Activated CD8-positive, alpha-beta memory T cell treated with anti-CD3 and anti-CD28 coated beads, Interleukin-2, amount 50 U/mL, for 1 hour (primary cell): ENCODE measurements around the gene FAM180A.
"Not testable (repeated sequence)": the region's sequence is repeated elsewhere in the genome, so short reads cannot be mapped to it uniquely, and the experiment has no call there.

Experiments used
- DNase-seq: peaks from one replicate; pipeline ENCODE4 v3.0.0-alpha.2; 2020; ENCODE audit errors: extremely low read depth

Gene FAM180A

DNA sequence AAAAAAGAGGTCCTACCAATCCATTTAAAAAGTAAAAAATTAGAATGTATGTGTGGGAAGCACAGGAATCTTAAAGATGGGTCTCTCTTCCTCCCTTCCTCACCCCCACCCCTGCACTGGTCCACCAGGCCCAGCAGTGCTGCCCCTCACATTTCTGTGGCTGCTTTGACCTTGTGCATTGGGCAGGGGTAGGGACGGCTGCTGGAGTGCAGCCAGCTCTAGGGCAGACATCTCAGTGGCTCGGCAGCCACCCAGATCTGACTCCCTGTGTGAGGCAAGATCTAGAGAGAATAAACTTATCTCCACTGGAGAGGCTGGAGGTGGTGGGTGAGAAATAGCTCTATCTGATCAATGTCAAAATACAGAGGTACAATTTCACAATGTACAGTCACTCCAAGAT, 6.7 kb downstream of the FAM180A start:
- no peak for DNase-seq

DNA sequence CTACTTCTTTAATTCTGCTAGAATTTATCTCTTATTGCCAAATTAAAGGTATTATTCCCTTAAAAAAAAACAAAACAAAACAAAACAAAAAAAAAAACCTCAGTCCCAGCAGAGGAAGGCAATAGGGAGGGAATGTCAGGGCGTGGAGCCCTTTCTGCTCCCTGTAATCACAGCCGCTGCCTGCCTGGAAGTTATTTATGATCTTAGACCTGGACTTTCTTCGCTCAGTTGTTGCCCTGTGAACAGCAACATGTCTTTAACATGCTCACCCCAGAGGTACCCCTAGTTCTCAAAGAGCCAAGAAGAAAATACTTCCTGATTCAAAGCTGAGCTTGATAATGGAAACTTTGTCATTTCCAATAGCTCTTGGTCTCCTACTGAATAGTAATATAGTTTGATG, 7.7 kb downstream of the FAM180A start:
- no peak for DNase-seq

DNA sequence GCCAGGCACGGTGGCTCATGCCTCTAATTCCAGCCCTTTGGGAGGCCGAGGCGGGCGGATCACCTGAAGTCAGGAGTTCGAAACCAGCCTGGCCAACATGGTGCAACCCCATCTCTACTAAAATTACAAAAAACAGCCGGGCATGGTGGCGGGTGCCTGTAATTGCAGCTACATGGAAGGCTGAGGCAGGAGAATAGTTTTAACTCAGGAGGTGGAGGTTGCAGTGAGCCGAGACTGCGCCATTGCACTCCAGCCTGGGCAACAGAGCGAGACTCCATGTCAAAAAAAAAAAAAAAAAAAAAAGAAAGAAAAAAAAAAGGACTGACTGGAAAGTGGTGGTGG, 11.3 kb downstream of the FAM180A start:
- not testable (repeated sequence) for DNase-seq

DNA sequence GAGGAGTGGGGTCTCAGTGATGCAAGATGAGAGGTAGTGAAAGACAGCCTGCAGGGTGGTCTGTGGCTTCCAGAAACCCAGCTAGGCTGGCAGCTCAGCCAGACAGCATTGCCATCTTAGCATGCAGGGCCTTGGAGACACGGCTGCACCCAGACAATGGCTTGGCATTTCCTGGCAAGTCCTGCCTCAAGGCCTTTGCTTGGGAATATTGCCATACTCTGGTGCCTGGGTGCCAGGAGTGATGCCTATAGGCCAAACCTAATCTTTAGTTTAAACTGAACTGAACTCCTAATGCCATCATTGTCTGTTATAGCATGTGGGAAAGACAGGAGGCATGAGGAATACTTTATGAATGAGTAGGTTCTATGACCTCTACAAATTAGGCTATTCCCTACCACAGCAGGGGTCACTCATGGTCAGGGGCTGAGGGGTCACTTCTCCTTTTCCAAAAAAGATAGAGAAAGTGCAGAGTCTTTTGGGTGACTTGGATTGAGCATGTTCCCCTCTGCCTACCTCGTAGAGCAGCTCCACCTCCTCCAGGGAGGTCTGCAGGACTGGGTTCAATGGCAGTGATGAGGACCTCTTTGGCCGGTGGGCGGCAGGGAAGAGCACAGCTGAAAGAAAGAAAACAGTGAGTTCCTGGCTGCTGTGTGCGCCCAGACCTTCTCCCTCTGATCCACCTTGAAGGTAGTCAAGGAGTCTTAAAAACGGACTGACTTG, 11.9 kb downstream of the FAM180A start:
- DNase-seq, result no peak

DNA sequence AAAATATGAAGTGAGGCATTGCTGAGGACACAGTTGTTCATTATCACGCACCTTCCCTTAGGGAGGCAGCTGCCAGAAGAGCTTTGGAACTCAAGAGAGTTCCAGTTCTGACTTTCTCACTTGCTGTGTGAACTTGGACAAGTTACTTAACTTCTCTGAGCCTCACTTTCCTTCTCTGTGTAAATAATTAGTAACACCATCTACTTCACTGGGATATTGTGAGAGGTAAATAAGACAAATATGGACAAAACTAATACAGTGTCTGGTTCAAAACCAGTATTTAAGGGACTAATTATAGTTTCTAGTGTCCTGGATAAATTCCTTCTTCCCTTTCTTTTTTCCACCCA, 14.3 kb downstream of the FAM180A start:
- no peak for DNase-seq

DNA sequence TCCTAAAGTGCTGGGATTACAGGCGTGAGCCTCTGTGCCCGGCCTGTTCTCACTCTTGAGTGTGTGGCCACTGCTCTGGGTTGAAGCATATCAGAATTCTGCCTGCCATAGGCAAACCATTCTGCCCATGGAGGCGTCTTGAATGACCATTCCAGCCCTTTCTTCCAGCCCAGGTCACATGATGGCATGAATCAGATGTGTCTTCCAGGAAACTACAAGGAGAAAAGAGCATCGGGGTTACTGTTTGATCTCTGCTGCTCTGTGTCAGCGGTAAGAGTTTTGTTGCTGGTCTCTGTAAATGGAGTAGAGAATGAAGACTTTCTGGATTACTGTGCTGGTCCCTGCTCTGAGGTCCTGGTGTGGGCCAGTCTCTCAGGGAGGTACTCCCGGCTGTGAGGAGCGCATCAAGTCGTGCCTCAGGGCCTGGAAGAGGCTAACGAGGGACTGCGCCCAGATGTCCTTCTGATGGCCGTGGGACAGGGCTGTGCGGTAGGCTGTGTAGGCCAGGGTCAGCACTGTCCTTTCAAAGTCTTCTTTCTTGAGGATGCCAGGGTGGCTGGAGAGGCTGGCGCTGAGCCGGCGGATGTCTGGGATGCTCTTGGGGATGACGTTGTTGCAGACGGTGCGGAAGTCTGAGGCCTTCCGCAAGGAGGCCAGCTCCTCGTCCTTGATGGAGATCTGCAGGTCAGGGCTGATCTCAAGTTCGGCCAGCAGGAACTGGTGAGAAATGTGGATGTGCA, 14.8 kb downstream of the FAM180A start:
- DNase-seq, result no peak

DNA sequence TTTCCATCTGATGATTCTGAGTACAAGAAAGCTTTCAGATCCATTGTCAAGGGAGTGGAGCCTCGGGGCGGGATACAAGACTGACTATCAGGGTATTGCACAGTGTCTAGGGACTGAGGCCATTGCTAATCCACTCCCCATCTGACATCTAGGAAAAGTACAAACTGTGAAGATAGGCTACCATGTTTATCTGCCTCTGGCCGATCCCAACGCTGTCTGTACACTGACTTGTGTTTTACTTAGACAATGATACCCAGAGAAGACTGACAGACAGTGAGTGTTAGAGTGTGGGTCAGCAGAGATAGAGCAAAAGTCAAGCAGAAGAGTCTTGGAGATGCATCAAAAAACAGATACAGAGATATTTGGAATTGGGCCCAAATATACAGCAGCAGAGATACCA, 17.5 kb downstream of the FAM180A start:
- no peak for DNase-seq

DNA sequence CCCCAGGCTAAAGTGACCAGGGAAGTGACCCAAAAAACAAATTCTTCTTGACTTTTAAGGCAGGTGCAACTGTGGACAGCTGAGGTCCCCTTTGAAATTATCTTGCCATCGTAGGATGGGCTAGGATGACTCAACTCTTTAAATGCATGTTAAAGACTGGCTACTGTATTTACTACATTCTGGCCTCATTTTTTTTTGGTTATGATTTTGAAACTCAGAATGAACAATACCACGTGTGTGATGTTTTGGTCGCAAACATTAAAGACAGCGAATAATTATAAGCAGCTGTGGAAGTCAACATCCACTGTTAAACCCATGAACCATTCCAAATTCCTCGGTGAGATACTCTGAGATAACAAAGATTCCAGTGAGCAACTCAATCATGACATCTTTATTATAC, 19.4 kb downstream of the FAM180A start:
- DNase-seq, result no peak

DNA sequence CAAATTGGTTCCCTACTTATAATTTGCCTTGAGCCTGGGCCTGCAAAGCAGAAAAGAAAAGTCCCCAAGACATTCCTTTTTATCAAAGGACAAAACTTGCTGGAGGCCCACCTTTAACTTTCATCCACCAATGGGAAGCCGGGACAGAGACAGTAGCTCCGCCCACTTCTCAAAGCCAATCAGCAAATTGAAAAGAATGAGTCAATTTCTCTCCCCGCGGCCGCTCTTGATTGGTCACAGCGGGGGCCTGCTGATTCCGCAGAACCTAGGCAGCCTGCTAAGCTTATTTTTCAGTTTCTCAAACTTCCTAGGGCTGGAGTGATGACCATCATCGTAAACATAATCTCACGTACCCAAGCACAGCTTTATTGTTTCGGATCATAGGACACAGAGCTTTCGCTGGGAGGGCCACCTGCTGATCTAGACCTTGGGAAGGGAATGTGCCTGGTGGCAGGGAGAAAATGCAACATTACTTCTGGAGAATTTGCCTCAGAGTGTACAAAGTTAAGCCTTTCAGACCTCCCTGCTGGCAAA, 20.4 kb downstream of the FAM180A start, which contains the start of gene SLC13A4:
Gene SLC13A4, minus strand, starts transcription at position 51 of the 534 bp plus-strand sequence. CDS start 690 bp downstream, outside the sequence.
- DNase-seq, result no peak

DNA sequence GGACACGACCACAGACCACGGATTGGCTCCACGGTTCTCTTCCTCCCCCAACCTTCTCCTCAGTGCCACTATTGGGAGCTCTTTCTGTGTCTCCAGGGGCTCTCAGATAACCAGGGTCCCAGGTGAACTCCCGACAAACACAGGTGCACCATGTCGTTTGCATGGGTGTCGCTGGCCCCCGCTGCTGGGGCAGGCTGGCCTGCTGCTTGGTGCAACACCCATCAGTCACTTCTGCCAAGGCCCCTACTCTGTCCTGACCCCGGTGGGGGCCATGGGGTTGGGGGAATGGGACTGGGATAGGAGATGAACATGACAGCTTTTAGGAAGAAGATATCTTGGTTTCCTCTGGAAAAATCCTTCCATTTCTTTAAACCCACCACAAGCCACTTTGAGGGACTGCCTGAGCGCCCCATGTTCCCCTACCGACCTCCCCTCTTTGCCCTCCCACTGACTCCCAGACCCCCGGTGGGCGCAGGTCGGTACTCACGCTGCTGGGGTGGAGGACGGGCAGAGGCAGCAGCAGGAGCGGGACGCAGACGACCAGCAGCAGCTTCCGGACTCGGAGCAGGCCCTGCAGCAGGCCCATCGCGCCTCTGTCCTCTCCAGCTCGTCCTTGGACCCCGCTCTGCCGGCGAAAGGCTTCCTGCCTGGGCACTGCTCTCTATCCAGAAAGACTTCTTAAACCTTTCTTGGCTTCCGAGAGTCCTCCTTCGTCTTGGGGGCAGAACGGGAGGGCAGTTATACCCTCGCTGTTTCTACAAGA, 21.5 kb downstream of the FAM180A start:
- no peak for DNase-seq

DNA sequence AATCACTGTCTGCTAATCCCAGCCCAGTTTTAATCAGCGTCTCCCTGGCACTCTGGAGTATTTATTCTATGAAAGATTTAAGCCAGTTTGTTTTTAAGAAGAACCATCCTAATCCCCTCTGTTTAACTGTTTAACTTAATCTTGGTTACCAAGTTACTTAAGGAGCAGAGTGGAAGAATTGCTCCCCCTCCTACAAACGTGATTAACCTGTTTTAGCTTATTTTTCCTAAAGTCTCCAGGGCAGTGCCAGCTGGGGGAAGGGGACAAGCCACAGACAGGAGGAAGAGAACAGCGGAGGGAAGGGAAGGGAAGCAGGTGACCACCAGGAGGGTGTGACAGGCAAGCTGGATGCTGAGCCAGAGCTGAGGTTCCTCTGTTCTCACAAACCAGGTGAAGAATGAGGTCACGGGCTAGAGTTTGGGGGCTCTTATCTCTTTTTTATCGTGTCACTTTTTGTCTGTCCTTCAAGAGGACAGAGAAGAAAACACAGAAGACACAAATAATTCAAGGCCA, 22.3 kb downstream of the FAM180A start:
- no peak for DNase-seq

DNA sequence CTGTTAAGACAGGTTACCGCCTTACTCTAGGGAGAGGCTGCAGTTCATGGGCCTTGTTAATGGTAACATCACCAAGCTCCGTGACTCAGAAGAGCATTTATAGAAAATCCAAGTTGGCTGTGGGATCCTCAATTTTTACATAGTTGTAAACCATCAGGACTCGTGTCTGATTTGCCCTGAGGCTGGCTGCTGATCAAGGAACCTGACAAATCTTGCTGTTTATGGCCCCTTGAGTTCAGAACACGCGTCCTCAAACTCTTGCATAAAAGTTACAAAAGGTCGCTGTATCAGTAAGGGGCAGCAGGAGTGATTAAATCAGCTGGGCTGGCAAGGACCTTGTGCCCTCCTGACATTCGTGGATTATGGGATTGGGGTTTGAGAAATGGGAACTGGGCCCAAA, 25.2 kb downstream of the FAM180A start:
- no peak for DNase-seq

DNA sequence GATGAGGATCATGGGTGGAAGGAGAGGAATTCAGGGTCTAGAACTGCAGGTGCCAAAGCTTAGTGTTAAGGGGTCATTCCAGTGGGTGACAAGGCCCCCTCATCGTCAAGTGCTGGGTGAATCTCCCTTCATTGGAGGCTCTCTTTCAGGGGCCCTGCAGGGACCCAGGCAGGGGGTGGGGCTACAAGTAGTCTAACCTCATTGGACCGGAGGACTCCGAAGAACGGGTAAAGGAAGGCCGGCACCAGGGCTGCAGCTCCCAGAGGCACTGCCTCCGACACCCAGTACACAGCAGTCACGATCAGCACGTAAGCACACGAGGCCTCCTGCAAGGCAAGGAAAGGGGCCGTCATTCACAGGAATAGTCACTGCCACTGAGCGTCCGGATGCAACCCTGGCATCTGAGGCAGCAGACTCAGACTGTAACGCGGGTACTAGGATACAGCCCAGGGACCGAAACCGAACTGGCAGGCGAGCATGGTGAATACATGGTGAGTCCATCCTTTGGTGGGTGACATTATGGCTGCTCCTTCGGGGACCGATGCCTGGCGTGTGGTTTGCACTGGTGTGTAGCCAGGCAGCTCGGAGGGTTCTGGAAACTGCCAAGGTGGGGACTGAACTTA, 27.3 kb downstream of the FAM180A start:
- no peak for DNase-seq

DNA sequence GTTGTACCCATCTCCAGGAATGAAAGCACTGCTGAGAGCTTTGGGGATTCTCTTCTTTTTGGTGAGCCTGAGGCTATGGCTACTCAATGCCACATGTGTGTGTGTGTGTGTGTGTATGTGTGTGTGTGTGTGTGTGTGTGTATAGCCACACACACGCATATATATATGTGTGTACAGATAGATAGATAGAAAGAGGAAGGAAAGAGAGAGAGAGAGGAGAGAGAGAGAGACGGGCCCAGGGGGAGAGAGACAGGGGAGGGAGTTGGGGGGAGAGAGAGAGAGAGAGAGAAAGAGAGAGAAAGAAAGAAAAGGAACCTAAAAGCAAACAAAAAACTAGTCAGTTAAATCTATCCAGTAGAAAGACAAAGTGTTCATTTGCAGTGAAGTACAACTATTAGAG, 28.9 kb downstream of the FAM180A start:
- DNase-seq, result no peak

DNA sequence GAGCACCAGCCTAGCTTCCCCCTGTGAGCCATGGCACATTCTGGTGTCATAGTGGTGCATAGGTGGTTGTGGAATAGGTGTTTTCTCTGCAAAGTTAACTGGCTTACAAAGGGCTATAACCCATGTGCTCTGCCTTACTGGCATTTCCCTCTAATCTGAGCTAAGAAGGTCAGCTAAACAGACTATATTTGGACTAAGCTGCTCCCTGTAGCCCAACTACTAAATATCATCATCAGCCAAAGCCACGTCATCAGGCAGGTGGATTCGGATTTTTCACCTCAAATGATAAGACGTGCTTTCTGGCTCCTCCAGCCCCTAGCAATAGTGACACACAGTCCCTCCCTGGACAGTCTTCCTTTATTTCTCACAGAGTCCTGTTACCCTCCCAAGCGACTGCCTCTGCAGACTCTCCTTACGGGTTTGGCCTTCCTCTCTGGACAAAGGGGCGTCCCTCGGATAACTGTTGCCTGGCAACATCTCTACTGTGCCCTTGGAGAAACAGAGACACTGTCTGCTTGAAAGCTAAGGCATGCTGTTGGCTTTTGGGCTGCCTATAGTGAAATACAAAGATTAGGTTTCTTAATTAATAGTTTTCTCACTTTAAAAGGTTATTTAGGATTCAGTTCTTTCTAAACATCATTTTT, 29.7 kb downstream of the FAM180A start:
- DNase-seq, result no peak

DNA sequence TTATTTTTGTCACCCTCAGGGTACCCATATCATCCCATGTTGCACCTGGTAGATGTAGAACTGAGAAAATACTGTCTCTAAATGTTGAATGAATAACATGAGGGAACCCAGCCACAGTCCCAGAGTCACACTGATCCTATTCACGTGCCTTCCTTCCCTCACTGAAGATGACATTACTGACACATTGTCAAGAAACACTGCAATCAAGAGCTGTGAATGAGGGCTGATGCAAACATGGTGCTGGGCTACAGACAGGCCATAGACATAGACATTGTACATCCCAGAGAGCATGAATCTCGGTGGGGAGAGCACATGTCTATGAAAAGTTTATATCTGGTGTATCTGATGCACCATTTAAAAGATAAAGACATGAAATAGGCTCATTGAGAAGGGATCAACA, 30.4 kb downstream of the FAM180A start:
- no peak for DNase-seq

DNA sequence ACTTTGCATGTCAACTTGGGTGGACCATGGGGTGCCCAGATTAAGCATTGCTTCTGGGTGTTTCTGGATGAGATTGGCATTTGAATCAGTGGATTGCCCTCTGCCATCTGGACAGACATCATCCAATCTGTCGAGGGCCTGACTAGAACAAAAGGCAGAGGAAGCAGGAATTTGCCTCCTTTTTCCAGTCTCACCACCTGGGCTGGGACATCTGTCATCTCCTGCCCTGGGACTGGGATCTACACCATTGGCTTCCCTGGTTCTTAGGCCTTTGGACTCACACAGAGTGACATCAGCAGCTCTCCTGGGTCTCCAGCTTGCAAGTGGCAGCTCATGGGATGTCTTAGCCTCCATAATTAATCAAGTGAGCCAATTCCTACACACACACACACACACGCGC, 30.9 kb downstream of the FAM180A start:
- DNase-seq, result no peak

DNA sequence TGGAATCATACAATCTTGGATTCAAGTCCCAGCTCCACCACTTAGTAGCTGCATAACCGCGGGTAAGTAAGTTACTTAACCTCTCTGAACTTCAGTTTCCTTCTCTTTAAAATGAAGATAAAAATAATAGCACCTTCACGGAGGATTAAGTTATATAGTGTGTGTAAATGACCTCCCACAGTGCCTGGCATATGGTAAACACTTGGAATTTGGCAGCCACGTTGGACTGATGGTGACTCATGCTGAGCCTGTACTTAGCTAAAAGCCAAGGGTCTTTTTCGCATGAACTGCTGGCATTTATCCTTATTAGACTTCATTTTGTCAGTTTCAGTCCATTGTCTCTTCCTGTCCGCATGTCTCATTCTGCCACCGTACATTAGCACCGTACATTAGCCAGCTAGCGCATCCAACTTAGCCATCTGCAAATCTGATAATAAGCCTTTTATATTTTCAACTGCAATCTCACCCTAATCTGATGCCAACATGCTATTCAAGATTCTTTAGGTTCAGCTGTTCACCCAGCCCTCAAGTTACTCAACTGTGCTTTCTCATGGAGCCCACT, 31.9 kb downstream of the FAM180A start:
- DNase-seq, result no peak

DNA sequence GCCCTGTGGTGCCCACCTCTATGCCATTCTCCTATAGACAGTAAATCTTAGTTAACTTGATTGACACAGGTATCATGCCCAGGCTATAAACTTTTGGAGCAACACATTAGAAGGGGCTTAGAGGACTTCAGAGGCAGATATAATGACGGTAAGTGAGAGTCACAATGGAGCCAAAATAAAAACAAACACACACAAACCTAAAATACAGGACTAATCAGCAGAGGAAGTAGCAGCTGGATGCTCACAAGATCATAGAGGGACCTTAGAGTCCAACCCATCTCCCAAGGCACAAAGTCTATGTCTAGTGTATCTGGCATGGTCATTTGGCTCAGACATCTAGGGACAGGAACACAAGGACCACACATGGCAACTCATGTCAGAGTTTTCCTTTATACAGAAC, 32.9 kb downstream of the FAM180A start:
- DNase-seq, result no peak

DNA sequence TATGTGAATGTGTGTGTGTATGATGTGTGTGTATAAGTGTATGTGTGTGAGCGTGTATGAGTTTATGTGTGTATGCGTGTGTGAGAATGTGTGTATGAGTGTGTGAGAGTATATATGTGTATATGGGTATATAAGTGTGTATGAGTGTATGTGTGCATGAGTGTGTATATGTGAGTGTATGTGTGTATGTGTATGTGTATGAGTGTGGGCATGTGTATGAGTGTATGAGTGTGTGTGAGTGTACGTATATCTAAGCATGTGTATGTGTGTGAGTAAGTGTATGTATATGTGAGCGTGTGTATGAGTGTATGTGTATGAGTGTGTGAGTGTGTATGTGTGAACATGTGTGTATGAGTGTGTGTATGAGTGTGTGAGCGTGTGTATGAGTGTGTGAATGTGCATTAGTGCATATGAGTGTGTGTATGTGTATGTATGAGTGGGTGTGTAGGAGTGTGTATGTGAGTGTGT, 33.5 kb downstream of the FAM180A start:
- DNase-seq, result no peak

DNA sequence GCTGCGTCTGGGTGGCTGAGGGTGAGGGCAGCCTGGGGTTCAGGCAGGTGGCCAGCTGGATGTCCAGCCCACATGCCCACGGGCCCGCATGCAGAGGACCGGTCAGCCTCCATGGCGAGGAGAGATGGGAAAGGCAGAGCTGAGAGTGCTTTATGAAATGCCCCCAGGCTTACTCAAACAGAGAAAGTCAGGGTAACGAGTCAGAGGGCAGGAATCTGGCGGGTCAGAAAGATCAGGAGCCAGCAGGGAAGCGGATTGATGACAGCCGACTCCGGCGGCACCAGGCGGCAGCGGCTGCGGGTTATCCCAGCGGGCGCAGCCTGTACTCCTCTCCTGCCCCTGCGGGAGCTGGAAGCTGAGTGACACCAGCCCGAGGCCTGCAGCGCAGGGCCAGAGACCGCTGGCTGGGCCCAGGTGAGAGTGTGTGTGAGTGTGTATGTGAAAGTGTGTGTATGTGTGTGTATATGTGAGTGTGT, 34.0 kb downstream of the FAM180A start:
- no peak for DNase-seq
